ENCODE data around the gene NEDD4L.

DNA sequence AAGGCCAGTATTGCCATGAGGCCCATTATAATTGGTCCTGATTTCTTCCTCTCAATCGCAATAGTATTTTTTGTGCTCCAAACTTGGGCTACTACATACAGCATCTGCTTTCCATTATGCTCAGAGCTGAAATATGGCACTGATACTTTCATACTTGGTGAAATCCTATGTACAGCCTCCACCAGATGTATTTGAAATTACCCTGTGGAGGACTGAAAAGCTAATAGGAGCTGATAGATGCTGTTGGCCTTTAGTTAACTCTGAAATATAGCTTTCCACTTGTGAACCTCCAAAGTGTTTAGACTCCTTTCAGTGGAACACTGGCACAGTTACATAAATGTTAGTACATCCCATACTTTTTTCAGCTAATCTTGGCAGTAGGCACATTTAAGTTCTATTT, 205.7 kb downstream of the NEDD4L start:
- TF ChIP-seq CTCF (IDR thresholded peaks at IDR 0.05; ENCODE audit: low read depth, low read length) (no peak), POLR2A (IDR thresholded peaks at IDR 0.05; ENCODE audit: extremely low read depth, insufficient read length) (no peak), MYC (IDR thresholded peaks at IDR 0.05; ENCODE audit: low read depth, low read length) (no peak)
- TF ChIP-seq, protein P1, sequence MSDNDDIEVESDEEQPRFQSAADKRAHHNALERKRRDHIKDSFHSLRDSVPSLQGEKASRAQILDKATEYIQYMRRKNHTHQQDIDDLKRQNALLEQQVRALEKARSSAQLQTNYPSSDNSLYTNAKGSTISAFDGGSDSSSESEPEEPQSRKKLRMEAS (IDR thresholded peaks at IDR 0.05; ENCODE audit: low read depth, low read length): no peak
